ENCODE data around the gene DNLZ. TPM values are rescaled to one million over a fixed set of nuclear protein-coding genes. Genes with fewer than 3 reads are reported as not detected.

DNLZ gene
- total and polyA plus RNA-seq, 9 of the 15 experiments (the other 6 are each of a cell fraction or from before 2014, with no cell fraction given): 0.17 to 44.6 (median 3.4) TPM

DNA sequence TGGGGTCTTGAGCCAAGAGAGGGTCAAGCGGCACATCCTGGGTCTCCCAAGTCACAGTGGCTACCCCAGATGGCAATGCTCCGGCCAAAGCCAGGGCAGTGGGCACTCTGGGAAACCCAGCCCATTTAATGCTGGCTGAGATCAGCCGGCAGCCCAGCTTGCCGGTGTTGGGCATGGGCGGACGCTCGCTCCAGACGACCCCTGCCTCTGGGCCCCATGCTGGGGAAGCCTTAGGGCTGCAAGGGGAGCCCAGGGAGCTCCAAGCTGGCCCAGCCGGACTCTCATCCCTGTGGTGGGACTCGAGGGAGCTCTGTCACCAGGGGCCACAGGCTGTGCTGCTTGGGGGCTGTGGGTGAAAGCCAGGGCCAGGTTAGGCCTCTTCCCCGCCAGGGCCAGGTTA, 15.9 kb upstream of the DNLZ start:
- ATAC-seq (no peak), DNase-seq (ENCODE audit: extremely low read depth in 1 of 4, low spot score in 3 of 4) (no peak), FAIRE-seq (no peak)
- TF ChIP-seq POLR3G (IDR thresholded peaks at IDR 0.05; ENCODE audit: extremely low read depth, insufficient read length, insufficient replicate concordance) (no peak), TOE1 (IDR thresholded peaks at IDR 0.05; ENCODE audit: borderline replicate concordance) (no peak), TOE1 (CRISPR knock-in tag; IDR thresholded peaks at IDR 0.05; ENCODE audit: borderline replicate concordance, low read depth) (no peak), DIDO1 (tag; IDR thresholded peaks at IDR 0.05; ENCODE audit: low read depth) (no peak)
- H3K4me2 ChIP-seq (ENCODE audit: insufficient read depth, low read length): no peak overlapping the region
- H3K36me3 ChIP-seq (ENCODE audit: control insufficient read depth, insufficient read depth, low read length): peaks cover 98% of the 10 kb centered on the region; the same call in 2 of the 3 replicates
- no peak overlapping the region for H2AFZ ChIP-seq (ENCODE audit: low read depth, low read length)
- 90% methylated on average over 8 of the region's 11 CpGs for WGBS (ENCODE audit: insufficient coverage, low coverage, missing lambda C conversion rate)
- intact Hi-C loops (cut with micrococcal nuclease) (no loop called here), in situ Hi-C loops (cut with MboI) (no loop called here)
- peak overlapping the region in 1 of 2 experiments; percentile 26; a peak in 1 of 4 replicates for H3K9ac ChIP-seq (ENCODE audit: insufficient read depth in 1 of 2, low read depth in 2 of 2, low read length in 2 of 2)
- CTCF ChIA-PET (ENCODE audit: low intra/inter-chr PET ratio): interaction anchor here (0.6 kb wide), 1 partner anchor 253 kb away, joined by 4 read pairs; no protein-coding TSS in a partner anchor
- no peaks in the 10 kb centered on the region for H4K20me1 ChIP-seq (replicated peaks; ENCODE audit: control insufficient read depth, insufficient read depth, low read length)
- no TSS peak for BruUV-seq (replicated peaks)
- H3K4me3 ChIP-seq: no peak overlapping the region
- H3K9me1 ChIP-seq (ENCODE audit: control insufficient read depth, insufficient read depth, low read length): no peaks in the 10 kb centered on the region
- H3K27ac ChIP-seq (ENCODE audit: extremely low read depth, low read depth, low read length): no peak overlapping the region
- H3K4me1 ChIP-seq (replicated peaks in 1 of 2; ENCODE audit: control insufficient read depth in 2 of 2, insufficient read depth in 2 of 2, low read length in 2 of 2): peaks cover 0 to 51% of the 10 kb centered on the region in 2 experiments; a peak in 1 of 5 replicates
- no peaks in the 10 kb centered on the region for H3K9me3 ChIP-seq (replicated peaks; ENCODE audit: control insufficient read depth, insufficient read depth, low read depth, low read length)
- POLR2A ChIA-PET: no interaction called here
- no peaks in the 10 kb centered on the region for H3K79me2 ChIP-seq (ENCODE audit: control insufficient read depth, insufficient read depth, low read length)
- no peaks in the 10 kb centered on the region for H3K27me3 ChIP-seq (ENCODE audit: control insufficient read depth in 2 of 2, insufficient read depth in 2 of 2, low read length in 2 of 2)

DNA sequence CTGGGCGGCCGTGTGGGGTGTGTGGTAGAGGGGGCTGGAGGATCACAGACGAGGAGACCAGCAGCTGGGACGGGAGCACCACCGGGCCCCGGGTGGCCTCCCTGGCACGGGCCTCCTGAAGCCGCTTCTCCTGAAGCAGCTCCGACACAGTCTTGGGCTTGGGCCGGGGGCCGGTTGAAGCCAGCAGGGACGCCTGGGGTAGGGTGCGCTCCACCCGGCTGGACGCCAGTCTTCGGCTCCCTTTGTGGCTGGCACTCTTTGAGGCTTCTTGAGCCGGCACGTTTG, 15.4 kb upstream of the DNLZ start:
- CTCF ChIA-PET (ENCODE audit: low intra/inter-chr PET ratio): interaction anchor here (0.6 kb wide), 1 partner anchor 254 kb away, joined by 4 read pairs; no protein-coding TSS in a partner anchor
- intact Hi-C loops (cut with micrococcal nuclease) (no loop called here), in situ Hi-C loops (cut with MboI) (no loop called here)
- no TSS peak for BruUV-seq (replicated peaks)
- DNase-seq (ENCODE audit: extremely low read depth in 1 of 4, low spot score in 3 of 4) (no peak), FAIRE-seq (no peak), ATAC-seq (no peak)
- POLR2A ChIA-PET: no interaction called here
- Histone ChIP-seq H4K20me1 (replicated peaks; ENCODE audit: control insufficient read depth, insufficient read depth, low read length) (no peaks in the 10 kb centered on the region), H3K9ac (ENCODE audit: insufficient read depth in 1 of 2, low read depth in 2 of 2, low read length in 2 of 2) (0 out of 4 replicates have a peak overlapping the region, but pooled peaks of 1 of the 2 experiments have one; percentile 22), H3K27me3 (ENCODE audit: control insufficient read depth in 2 of 2, insufficient read depth in 2 of 2, low read length in 2 of 2) (no peaks in the 10 kb centered on the region), H3K79me2 (ENCODE audit: control insufficient read depth, insufficient read depth, low read length) (0 out of 3 replicates have a peak, but pooled peaks cover 1% of the 10 kb centered on the region), H3K9me1 (ENCODE audit: control insufficient read depth, insufficient read depth, low read length) (no peaks in the 10 kb centered on the region), H3K36me3 (ENCODE audit: control insufficient read depth, insufficient read depth, low read length) (peaks cover 98% of the 10 kb centered on the region; the same call in 2 of the 3 replicates), H3K9me3 (replicated peaks; ENCODE audit: control insufficient read depth, insufficient read depth, low read depth, low read length) (no peaks in the 10 kb centered on the region), H3K4me1 (replicated peaks in 1 of 2; ENCODE audit: control insufficient read depth in 2 of 2, insufficient read depth in 2 of 2, low read length in 2 of 2) (peaks cover under 1 to 56% of the 10 kb centered on the region in 2 experiments; a peak in 2 of 5 replicates), H3K4me2 (ENCODE audit: insufficient read depth, low read length) (no peak overlapping the region), H3K4me3 (no peak overlapping the region), H3K27ac (ENCODE audit: extremely low read depth, low read depth, low read length) (no peak overlapping the region), H2AFZ (ENCODE audit: low read depth, low read length) (no peak overlapping the region)
- 83% methylated on average over 6 of the region's 18 CpGs for WGBS (ENCODE audit: insufficient coverage, low coverage, missing lambda C conversion rate)
- TF ChIP-seq, protein P1, sequence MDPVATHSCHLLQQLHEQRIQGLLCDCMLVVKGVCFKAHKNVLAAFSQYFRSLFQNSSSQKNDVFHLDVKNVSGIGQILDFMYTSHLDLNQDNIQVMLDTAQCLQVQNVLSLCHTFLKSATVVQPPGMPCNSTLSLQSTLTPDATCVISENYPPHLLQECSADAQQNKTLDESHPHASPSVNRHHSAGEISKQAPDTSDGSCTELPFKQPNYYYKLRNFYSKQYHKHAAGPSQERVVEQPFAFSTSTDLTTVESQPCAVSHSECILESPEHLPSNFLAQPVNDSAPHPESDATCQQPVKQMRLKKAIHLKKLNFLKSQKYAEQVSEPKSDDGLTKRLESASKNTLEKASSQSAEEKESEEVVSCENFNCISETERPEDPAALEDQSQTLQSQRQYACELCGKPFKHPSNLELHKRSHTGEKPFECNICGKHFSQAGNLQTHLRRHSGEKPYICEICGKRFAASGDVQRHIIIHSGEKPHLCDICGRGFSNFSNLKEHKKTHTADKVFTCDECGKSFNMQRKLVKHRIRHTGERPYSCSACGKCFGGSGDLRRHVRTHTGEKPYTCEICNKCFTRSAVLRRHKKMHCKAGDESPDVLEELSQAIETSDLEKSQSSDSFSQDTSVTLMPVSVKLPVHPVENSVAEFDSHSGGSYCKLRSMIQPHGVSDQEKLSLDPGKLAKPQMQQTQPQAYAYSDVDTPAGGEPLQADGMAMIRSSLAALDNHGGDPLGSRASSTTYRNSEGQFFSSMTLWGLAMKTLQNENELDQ (CRISPR knock-in tag; IDR thresholded peaks at IDR 0.05; ENCODE audit: borderline replicate concordance): no peak
- TF ChIP-seq PML (IDR thresholded peaks at IDR 0.05; ENCODE audit: low read length): no peak
- no peak for TF ChIP-seq ZNF76 (CRISPR knock-in tag; IDR thresholded peaks at IDR 0.05; ENCODE audit: borderline replicate concordance)
- no peak for TF ChIP-seq U2AF2 (optimal IDR thresholded peaks at IDR 0.05; ENCODE audit: low read depth, low read length)
- TF ChIP-seq CREB1 (IDR thresholded peaks at IDR 0.05): no peak
- TF ChIP-seq CREB1 (CRISPR knock-in tag; IDR thresholded peaks at IDR 0.05): no peak
- no peak for TF ChIP-seq ELF4 (CRISPR knock-in tag; IDR thresholded peaks at IDR 0.05)
- TF ChIP-seq NCOR1 (IDR thresholded peaks at IDR 0.05): no peak
- TF ChIP-seq, protein P2, sequence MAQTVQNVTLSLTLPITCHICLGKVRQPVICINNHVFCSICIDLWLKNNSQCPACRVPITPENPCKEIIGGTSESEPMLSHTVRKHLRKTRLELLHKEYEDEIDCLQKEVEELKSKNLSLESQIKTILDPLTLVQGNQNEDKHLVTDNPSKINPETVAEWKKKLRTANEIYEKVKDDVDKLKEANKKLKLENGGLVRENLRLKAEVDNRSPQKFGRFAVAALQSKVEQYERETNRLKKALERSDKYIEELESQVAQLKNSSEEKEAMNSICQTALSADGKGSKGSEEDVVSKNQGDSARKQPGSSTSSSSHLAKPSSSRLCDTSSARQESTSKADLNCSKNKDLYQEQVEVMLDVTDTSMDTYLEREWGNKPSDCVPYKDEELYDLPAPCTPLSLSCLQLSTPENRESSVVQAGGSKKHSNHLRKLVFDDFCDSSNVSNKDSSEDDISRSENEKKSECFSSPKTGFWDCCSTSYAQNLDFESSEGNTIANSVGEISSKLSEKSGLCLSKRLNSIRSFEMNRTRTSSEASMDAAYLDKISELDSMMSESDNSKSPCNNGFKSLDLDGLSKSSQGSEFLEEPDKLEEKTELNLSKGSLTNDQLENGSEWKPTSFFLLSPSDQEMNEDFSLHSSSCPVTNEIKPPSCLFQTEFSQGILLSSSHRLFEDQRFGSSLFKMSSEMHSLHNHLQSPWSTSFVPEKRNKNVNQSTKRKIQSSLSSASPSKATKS (CRISPR knock-in tag; IDR thresholded peaks at IDR 0.05): no peak
- TF ChIP-seq ZC3H8 (IDR thresholded peaks at IDR 0.05): no peak

All from K562 (cell line).